Kidney (tissue), 14 donors: ENCODE results near the gene MAB21L3. TPM values are rescaled to one million over a fixed set of nuclear protein-coding genes. Genes with fewer than 3 reads are reported as not detected.

Source experiments
- DNase-seq, 5 donors: peaks; one replicate each; pipeline ENCODE4 v3.0.0-alpha.2; 2013 to 2020
- FAIRE-seq: peaks from 2 replicates; lab custom pipeline; 2012; peaks lifted over from hg19 to GRCh38; lab: Jason Lieb, UNC
- H3K27ac ChIP-seq, 2 donors: one replicate each; pipeline ENCODE4 v1.7.0; 2013; ENCODE audit warnings: low read depth in 2 of 2, low read length in 2 of 2, inconsistent platforms in 1 of 2
- H3K27me3 ChIP-seq: one replicate; pipeline ENCODE4 v1.7.1; 2013; ENCODE audit warnings: low read length, inconsistent platforms; ENCODE audit not compliant: control insufficient read depth, insufficient read depth
- H3K36me3 ChIP-seq, 3 donors: one replicate each; pipeline versions ENCODE4 v1.7.0 to v1.7.1; 2013; ENCODE audit warnings: low read length in 3 of 3, control low read depth in 1 of 3, inconsistent platforms in 1 of 3; ENCODE audit not compliant: insufficient read depth in 3 of 3, control insufficient read depth in 2 of 3
- H3K4me1 ChIP-seq, 3 donors: one replicate each; pipeline versions ENCODE4 v1.7.0 to v1.7.1; 2013; ENCODE audit warnings: low read length in 3 of 3, inconsistent platforms in 1 of 3, low read depth in 1 of 3; ENCODE audit not compliant: control insufficient read depth in 2 of 3, insufficient read depth in 2 of 3
- H3K4me3 ChIP-seq, 3 donors: one replicate each; pipeline versions ENCODE4 v1.7.0 to v1.8.1; 2013; ENCODE audit warnings: low read length in 3 of 3, control low read depth in 1 of 3, inconsistent platforms in 1 of 3
- H3K9ac ChIP-seq, 3 donors: one replicate each; pipeline versions ENCODE4 v1.7.0 to v1.7.1; 2013; ENCODE audit warnings: low read length in 3 of 3, control low read depth in 1 of 3, inconsistent platforms in 1 of 3
- H3K9me3 ChIP-seq, 3 donors: one replicate each; pipeline versions ENCODE4 v1.7.0 to v1.7.1; 2013; ENCODE audit warnings: low read length in 3 of 3, control low read depth in 1 of 3, inconsistent platforms in 1 of 3; ENCODE audit not compliant: control insufficient read depth in 2 of 3, insufficient read depth in 1 of 3
- intact Hi-C: fragments of 100-400 bp; cut with DNase I; formaldehyde crosslinking; loops from one replicate; pipeline ENCODE4 v1.11.1; 2022
- polyA plus RNA-seq: library from polyadenylated mRNA; stranded (reverse); fragments of 350-450 nt; fragmentation: Illumina TruSeq; extraction: RNeasy Lipid Tissue Mini Kit (QIAGEN cat#74804); gene quantifications from one replicate; pipeline ENCODE4 v1.2.3, GENCODE V29; 2014; ENCODE audit warnings: low read depth, low replicate concordance; ENCODE audit not compliant: insufficient read depth
- total RNA-seq: library from RNA; stranded (reverse); fragmentation: NEBNext Ultra II Directional; extraction: Animal tissue kit (Norgen Biotek cat#: 25700); gene quantifications from one replicate; pipeline ENCODE4 v1.2.1, GENCODE V29; 2021
- TF ChIP-seq, protein P1 (sequence below): IDR thresholded peaks from 3 replicates; pipeline ENCODE4 v1.5.1; 2012; ENCODE audit warnings: mild to moderate bottlenecking, moderate library complexity, borderline replicate concordance; ENCODE audit not compliant: insufficient read depth; ENCODE audit errors: extremely low read depth
- donor health status: control.
- donor health status: control.
- donor health status: control.
- donor health status: control.
- donor health status: control.
- donor health status: DM: yes; HTN: yes; CAD: no.
- donor health status: Normal renal cell carcinoma (clear cell type).

Gene MAB21L3
- total and polyA plus RNA-seq, 2 donors from 2014 or later, result 0.24 to 2.9 TPM

DNA sequence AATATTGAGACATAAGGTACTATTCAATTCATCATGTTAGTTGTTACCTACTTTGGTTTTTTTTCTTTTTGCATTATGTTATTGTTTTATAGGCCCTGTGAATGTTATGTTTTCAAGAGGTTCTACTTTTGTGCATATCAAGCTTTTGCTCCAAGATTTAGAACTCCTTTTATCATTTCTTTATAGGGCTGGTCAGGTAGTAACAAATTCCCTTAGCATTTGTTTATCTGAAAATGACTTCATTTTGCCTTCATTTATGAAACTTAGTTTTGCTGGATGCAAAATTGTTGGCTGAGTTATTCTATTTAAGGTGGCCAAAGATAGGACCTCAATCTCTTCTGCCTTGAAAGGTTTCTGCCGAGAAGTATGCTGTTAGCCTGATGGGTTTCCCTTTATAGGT lies 21.3 kb upstream of the MAB21L3 start:
- no peak overlapping the region for H3K4me3 ChIP-seq
- H3K36me3 ChIP-seq, result no peaks in the 10 kb centered on the region
- DNase-seq, result no peak
- no peak overlapping the region for H3K9ac ChIP-seq
- H3K27me3 ChIP-seq, result no peaks in the 10 kb centered on the region
- peaks cover 0 to 12% (median 2%) of the 10 kb centered on the region in 3 donors for H3K9me3 ChIP-seq
- H3K27ac ChIP-seq, result no peak overlapping the region
- no peak for FAIRE-seq
- intact Hi-C loops, result no loop called here
- no peaks in the 10 kb centered on the region for H3K4me1 ChIP-seq
- TF ChIP-seq, protein P1, sequence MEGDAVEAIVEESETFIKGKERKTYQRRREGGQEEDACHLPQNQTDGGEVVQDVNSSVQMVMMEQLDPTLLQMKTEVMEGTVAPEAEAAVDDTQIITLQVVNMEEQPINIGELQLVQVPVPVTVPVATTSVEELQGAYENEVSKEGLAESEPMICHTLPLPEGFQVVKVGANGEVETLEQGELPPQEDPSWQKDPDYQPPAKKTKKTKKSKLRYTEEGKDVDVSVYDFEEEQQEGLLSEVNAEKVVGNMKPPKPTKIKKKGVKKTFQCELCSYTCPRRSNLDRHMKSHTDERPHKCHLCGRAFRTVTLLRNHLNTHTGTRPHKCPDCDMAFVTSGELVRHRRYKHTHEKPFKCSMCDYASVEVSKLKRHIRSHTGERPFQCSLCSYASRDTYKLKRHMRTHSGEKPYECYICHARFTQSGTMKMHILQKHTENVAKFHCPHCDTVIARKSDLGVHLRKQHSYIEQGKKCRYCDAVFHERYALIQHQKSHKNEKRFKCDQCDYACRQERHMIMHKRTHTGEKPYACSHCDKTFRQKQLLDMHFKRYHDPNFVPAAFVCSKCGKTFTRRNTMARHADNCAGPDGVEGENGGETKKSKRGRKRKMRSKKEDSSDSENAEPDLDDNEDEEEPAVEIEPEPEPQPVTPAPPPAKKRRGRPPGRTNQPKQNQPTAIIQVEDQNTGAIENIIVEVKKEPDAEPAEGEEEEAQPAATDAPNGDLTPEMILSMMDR, result no peak

GRCh38 chr1:116091083-116091482 lies 20.1 kb upstream of the MAB21L3 start:
- peaks cover 0 to 18% (median 2%) of the 10 kb centered on the region in 3 donors for H3K9me3 ChIP-seq

DNA sequence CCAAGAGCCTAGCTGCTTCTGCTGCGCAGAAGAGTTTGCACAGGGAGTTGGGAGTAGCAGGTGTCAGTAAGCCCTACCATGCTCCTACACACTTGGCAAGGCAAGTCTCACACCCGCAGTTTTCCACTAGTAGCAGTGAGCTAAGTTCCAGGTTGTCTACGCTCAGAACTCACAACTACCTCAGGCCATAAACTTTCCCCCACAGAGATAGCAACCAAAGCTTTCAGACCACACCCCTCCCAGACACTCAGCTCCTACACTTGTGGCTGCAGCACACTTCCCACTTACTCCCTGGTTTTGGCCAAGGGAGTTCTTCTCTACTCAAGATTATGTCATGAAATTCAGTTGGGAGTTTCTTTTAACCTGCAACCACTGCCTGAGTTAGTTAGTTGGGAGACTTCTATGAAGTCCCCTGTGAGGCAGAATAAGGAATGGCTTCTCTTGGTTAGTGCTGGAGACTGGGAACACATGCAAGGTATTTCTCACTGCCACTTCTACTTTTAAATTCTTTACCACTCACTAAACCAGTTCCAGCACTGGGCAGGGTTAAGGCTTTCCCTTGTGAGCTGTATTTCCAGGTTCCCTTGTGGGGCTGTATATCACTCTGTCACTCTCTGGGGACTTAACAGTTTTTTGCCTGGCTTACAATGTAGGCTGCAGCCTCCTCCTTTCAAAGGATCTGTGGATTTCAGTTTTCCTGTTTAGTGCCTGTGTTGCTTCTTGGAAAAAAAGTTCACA lies 18.3 kb upstream of the MAB21L3 start:
- Histone ChIP-seq H3K27ac (no peak overlapping the region), H3K9me3 (peaks cover 0 to 21% (median 2%) of the 10 kb centered on the region in 3 donors), H3K4me3 (no peak overlapping the region), H3K9ac (no peak overlapping the region), H3K36me3 (no peaks in the 10 kb centered on the region), H3K27me3 (no peaks in the 10 kb centered on the region), H3K4me1 (no peaks in the 10 kb centered on the region)
- intact Hi-C loops, result no loop called here
- no peak for FAIRE-seq
- TF ChIP-seq, protein P1, result no peak
- no peak for DNase-seq

More at GRCh38 chr1:116091083-116091482, 20.1 kb upstream of the MAB21L3 start:
- Histone ChIP-seq H3K27me3 (no peaks in the 10 kb centered on the region), H3K9ac (no peak overlapping the region), H3K27ac (no peak overlapping the region), H3K4me3 (no peak overlapping the region), H3K36me3 (no peaks in the 10 kb centered on the region), H3K4me1 (no peaks in the 10 kb centered on the region)
- TF ChIP-seq, protein P1, result no peak
- FAIRE-seq, result no peak
- no peak for DNase-seq
- intact Hi-C loops, result no loop called here
